Liver (tissue), 9 donors: ENCODE data around the gene DBH. TPM values are rescaled to one million over a fixed set of nuclear protein-coding genes. Genes with fewer than 3 reads are reported as not detected.

Source experiments
- DNase-seq: peaks from one replicate; pipeline ENCODE4 v3.0.0-alpha.2; 2017; ENCODE audit warnings: low spot score
- H3K27ac ChIP-seq, 2 donors: one replicate each; pipeline ENCODE4 v1.7.0; 2013; ENCODE audit warnings: inconsistent platforms in 2 of 2, low read length in 2 of 2, control low read depth in 1 of 2, low read depth in 1 of 2, mild to moderate bottlenecking in 1 of 2
- H3K27me3 ChIP-seq, 4 donors: one replicate each; pipeline versions ENCODE4 v1.6.1 to v1.7.0; 2013; ENCODE audit warnings: low read length in 3 of 4, inconsistent platforms in 1 of 4, mild to moderate bottlenecking in 1 of 4, moderate library complexity in 1 of 4; ENCODE audit not compliant: control insufficient read depth in 4 of 4, insufficient read depth in 4 of 4
- H3K36me3 ChIP-seq, 4 donors: one replicate each; pipeline versions ENCODE4 v1.6.1 to v1.7.0; 2013; ENCODE audit warnings: low read length in 3 of 4, mild to moderate bottlenecking in 3 of 4, low read depth in 1 of 4, moderate library complexity in 1 of 4; ENCODE audit not compliant: control insufficient read depth in 4 of 4, insufficient read depth in 3 of 4
- H3K4me1 ChIP-seq, 4 donors: one replicate each; pipeline versions ENCODE4 v1.6.1 to v1.7.0; 2013; ENCODE audit warnings: low read length in 3 of 4, mild to moderate bottlenecking in 3 of 4, moderate library complexity in 1 of 4; ENCODE audit not compliant: control insufficient read depth in 4 of 4, insufficient read depth in 4 of 4
- H3K4me3 ChIP-seq, 3 donors: one replicate each; pipeline versions ENCODE4 v1.6.1 to v1.7.0; 2013; ENCODE audit warnings: low read length in 3 of 3, control low read depth in 1 of 3, low read depth in 1 of 3, mild to moderate bottlenecking in 1 of 3
- H3K9ac ChIP-seq, 2 donors: one replicate each; pipeline ENCODE4 v1.7.0; 2013; ENCODE audit warnings: low read length in 2 of 2, mild to moderate bottlenecking in 2 of 2, moderate library complexity in 2 of 2, control low read depth in 1 of 2, low read depth in 1 of 2
- H3K9me3 ChIP-seq, 4 donors: one replicate each; pipeline versions ENCODE4 v1.6.1 to v1.7.0; 2013; ENCODE audit warnings: low read length in 3 of 4; ENCODE audit not compliant: control insufficient read depth in 4 of 4
- ATF3 ChIP-seq: IDR thresholded peaks from 2 replicates; pipeline ENCODE4 v1.6.1; 2016; ENCODE audit warnings: antibody characterized with exemption
- EGR1 ChIP-seq, 2 donors: IDR thresholded peaks; 2 replicates each; pipeline ENCODE4 v1.6.1; 2016 to 2018; ENCODE audit warnings: antibody characterized with exemption in 2 of 2, low read depth in 2 of 2
- FOXA1 ChIP-seq: IDR thresholded peaks from 2 replicates; pipeline ENCODE4 v1.6.1; 2016; ENCODE audit warnings: antibody characterized with exemption
- FOXA2 ChIP-seq: IDR thresholded peaks from 2 replicates; pipeline ENCODE4 v1.6.1; 2016; ENCODE audit warnings: antibody characterized with exemption
- MAX ChIP-seq: IDR thresholded peaks from 2 replicates; pipeline ENCODE4 v1.6.1; 2016; ENCODE audit warnings: antibody characterized with exemption
- NR2F2 ChIP-seq: IDR thresholded peaks from 2 replicates; pipeline ENCODE4 v1.6.1; 2016; ENCODE audit warnings: antibody characterized with exemption
- RAD21 ChIP-seq, 2 donors: IDR thresholded peaks; 2 replicates each; pipeline ENCODE4 v1.6.1; 2016; ENCODE audit warnings: antibody characterized with exemption in 2 of 2, mild to moderate bottlenecking in 2 of 2
- RXRA ChIP-seq, 2 donors: IDR thresholded peaks; 2 replicates each; pipeline ENCODE4 v1.6.1; 2017 to 2018; ENCODE audit warnings: antibody characterized with exemption in 2 of 2, mild to moderate bottlenecking in 1 of 2
- YY1 ChIP-seq: IDR thresholded peaks from 2 replicates; pipeline ENCODE4 v1.6.1; 2016; ENCODE audit warnings: antibody characterized with exemption, mild to moderate bottlenecking
- WGBS: extraction: QIAGEN DNeasy Blood & Tissue Kit; methylation state at CpG from one replicate; pipeline ENCODE4 v1.1.7; 2013; 5-methylcytosine and 5-hydroxymethylcytosine counted together
- polyA plus RNA-seq, 2 donors: library from polyadenylated mRNA; stranded (reverse) in 1 of 2; unstranded in 1 of 2; fragments of 200-250 nt in 1 of 2; fragments of >200 nt in 1 of 2; fragmentation: Nextera tagmentation in 1 of 2; extraction: Ambion mirVana in 1 of 2; gene quantifications; one replicate each; pipeline versions ENCODE4 v1.2.1 to v1.2.3, GENCODE V29; 2013 to 2015
- total RNA-seq, 2 donors: library from RNA; depleted of rRNA; stranded (reverse); fragments of >200 nt; gene quantifications; one replicate each; pipeline ENCODE4 v1.2.3, GENCODE V29; 2014
- TF ChIP-seq, protein P1 (sequence below): IDR thresholded peaks from 2 replicates; pipeline ENCODE4 v1.6.1; 2016; ENCODE audit warnings: antibody characterized with exemption, mild to moderate bottlenecking
- TF ChIP-seq, protein P2 (sequence below): IDR thresholded peaks from 2 replicates; pipeline ENCODE4 v1.6.1; 2016; ENCODE audit warnings: antibody characterized with exemption
- donor health status: healthy.
- donor health status: healthy.
- donor health status: healthy.
- donor health status: healthy.
- donor health status: healthy.

Gene DBH
- total and polyA plus RNA-seq, 4 donors: 0.37 to 21.2 (median 2.5) TPM

GRCh38 chr9:133703591-133704399 lies 67.6 kb downstream of the DBH start:
- 81% methylated on average over 21 of the region's 21 CpGs for WGBS
- TF ChIP-seq FOXA1: no peak
- peak; percentile 39 to 53 for TF ChIP-seq RXRA (IDR thresholded peaks at IDR 0.05)
- Histone ChIP-seq H3K9ac (no peak overlapping the region), H3K27ac (peak overlapping the region in 1 of 2 donors; percentile 42), H3K36me3 (peaks cover 12 to 46% (median 21%) of the 10 kb centered on the region in 4 donors), H3K4me1 (peaks cover 0 to 4% (median 0%) of the 10 kb centered on the region in 4 donors), H3K4me3 (no peak overlapping the region), H3K27me3 (no peaks in the 10 kb centered on the region), H3K9me3 (no peaks in the 10 kb centered on the region)
- no peak for DNase-seq

DNA sequence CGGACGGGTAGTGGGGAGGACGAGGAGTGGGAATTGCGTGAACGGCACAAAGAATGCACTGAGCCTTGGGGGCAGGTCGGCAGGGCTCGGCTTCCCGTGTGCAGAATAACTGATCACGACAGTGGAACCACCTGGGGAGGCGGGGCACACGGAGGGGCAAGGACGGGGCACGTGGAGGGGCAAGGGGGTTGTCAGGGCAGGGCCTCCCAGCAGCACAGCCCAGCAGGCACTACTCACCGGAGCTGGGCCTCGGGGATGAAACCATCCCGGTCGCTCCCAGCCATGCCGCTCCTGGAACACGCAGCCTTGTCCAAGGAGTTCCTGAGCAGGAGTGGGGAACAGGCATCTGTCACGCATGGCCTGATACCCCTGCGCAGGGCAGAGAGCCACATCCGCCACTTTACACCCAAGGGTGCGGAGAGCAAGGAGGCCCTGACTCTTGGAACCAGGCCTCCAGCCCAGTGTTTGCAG lies 68.6 kb downstream of the DBH start:
- WGBS: 91% methylated on average over 23 of the region's 23 CpGs
- no peaks in the 10 kb centered on the region for H3K9me3 ChIP-seq
- H3K9ac ChIP-seq: no peak overlapping the region
- peaks cover 9 to 45% (median 19%) of the 10 kb centered on the region in 4 donors for H3K36me3 ChIP-seq
- peaks cover 0 to 4% (median 0%) of the 10 kb centered on the region in 4 donors for H3K4me1 ChIP-seq
- H3K4me3 ChIP-seq: no peak overlapping the region
- TF ChIP-seq, protein P1, sequence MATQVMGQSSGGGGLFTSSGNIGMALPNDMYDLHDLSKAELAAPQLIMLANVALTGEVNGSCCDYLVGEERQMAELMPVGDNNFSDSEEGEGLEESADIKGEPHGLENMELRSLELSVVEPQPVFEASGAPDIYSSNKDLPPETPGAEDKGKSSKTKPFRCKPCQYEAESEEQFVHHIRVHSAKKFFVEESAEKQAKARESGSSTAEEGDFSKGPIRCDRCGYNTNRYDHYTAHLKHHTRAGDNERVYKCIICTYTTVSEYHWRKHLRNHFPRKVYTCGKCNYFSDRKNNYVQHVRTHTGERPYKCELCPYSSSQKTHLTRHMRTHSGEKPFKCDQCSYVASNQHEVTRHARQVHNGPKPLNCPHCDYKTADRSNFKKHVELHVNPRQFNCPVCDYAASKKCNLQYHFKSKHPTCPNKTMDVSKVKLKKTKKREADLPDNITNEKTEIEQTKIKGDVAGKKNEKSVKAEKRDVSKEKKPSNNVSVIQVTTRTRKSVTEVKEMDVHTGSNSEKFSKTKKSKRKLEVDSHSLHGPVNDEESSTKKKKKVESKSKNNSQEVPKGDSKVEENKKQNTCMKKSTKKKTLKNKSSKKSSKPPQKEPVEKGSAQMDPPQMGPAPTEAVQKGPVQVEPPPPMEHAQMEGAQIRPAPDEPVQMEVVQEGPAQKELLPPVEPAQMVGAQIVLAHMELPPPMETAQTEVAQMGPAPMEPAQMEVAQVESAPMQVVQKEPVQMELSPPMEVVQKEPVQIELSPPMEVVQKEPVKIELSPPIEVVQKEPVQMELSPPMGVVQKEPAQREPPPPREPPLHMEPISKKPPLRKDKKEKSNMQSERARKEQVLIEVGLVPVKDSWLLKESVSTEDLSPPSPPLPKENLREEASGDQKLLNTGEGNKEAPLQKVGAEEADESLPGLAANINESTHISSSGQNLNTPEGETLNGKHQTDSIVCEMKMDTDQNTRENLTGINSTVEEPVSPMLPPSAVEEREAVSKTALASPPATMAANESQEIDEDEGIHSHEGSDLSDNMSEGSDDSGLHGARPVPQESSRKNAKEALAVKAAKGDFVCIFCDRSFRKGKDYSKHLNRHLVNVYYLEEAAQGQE: no peak
- no peak for TF ChIP-seq NR2F2
- TF ChIP-seq MAX: no peak
- no peak for TF ChIP-seq FOXA1
- no peak for TF ChIP-seq YY1
- TF ChIP-seq EGR1 (IDR thresholded peaks at IDR 0.05; ENCODE audit: low read depth in 2 of 2): no peak
- TF ChIP-seq RAD21 (IDR thresholded peaks at IDR 0.05): no peak
- TF ChIP-seq, protein P2, sequence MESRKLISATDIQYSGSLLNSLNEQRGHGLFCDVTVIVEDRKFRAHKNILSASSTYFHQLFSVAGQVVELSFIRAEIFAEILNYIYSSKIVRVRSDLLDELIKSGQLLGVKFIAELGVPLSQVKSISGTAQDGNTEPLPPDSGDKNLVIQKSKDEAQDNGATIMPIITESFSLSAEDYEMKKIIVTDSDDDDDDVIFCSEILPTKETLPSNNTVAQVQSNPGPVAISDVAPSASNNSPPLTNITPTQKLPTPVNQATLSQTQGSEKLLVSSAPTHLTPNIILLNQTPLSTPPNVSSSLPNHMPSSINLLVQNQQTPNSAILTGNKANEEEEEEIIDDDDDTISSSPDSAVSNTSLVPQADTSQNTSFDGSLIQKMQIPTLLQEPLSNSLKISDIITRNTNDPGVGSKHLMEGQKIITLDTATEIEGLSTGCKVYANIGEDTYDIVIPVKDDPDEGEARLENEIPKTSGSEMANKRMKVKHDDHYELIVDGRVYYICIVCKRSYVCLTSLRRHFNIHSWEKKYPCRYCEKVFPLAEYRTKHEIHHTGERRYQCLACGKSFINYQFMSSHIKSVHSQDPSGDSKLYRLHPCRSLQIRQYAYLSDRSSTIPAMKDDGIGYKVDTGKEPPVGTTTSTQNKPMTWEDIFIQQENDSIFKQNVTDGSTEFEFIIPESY: no peak
- TF ChIP-seq ATF3: no peak
- no peak for TF ChIP-seq FOXA2
- no peaks in the 10 kb centered on the region for H3K27me3 ChIP-seq
- no peak for DNase-seq
- no peak overlapping the region for H3K27ac ChIP-seq
